ENCODE results near the gene PRKCH.
A peak's percentile ranks its signal among the peaks of the same experiment; 100 is the strongest.

PRKCH gene

DNA sequence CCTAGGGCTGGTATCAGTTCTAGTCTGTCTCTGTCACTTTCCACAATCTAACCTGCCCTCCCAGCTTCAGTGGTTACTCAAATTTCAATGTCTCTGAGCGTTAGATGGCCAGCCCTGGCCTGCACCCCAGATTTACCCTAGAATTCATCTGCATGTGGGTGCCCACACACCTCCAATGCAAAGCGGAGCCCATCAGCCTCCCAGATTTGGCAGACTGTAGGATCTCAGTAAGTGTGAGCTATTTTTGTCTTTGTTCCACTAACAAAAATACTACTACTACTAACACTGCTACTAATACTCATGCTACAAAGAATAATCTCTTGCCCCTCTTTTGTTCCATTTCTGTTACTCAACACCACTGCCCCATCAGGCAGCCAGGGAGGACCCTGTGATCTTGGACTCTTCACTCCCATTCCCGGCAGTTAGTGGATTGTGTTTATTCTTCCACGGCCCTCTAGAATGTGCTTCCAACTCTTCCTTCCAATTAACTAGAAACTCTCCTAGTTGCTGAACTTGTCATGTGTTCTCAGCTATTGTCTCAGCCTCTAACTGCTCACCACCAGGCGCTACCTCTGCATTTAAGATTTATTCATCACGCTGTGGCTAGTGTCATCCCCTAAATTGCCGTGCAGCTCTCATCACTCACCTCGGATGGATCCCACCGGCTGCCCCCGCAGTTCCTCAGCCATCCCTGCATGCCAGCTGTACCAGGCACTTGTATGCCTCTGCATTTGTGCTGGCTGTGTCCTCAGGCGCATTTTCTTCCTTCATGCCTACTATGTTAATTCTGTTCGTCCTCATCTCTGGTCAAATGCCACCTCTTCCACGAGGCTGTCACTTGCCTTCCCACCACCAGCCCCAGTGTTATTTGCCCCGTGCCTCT lies 223.3 kb downstream of the PRKCH start:
- DNase-seq (ENCODE audit: low read depth in 3 of 3), result no peak

DNA sequence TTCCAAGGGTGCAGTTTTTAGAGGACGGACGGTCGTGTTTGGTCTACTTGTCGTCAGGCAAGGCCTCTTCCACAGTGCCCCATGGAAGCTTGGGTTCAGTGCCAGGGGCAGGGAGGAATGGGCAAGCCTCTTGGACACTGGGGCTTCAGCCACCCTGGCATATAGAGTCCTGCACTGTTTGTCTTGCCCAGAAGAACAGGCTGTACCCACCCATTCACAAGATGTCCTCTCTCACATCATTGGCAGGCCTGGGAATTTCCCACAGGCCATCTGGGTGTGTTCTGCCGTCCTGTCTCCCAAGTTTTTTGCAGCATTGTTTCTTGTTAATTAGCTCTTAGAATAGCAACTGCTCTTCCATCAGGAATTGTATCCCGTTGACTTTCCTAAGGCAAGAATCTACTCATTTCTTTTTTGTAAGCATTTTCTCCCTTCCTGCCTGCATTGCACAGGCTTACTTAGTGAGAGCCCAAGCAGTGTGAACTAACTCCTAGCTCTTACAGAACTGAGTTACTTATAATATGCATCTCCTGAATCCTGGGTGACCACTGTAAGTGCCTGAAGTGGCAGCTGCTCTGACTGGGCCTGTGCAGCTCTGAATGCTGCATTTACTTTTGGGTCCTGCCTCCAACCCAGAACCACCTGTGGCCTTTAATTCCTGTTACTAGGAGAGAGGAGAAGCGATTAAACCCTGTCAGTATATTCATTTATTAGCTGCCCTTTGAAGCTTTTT lies 224.5 kb downstream of the PRKCH start:
- DNase-seq (ENCODE audit: low read depth in 3 of 3), result no peak

DNA sequence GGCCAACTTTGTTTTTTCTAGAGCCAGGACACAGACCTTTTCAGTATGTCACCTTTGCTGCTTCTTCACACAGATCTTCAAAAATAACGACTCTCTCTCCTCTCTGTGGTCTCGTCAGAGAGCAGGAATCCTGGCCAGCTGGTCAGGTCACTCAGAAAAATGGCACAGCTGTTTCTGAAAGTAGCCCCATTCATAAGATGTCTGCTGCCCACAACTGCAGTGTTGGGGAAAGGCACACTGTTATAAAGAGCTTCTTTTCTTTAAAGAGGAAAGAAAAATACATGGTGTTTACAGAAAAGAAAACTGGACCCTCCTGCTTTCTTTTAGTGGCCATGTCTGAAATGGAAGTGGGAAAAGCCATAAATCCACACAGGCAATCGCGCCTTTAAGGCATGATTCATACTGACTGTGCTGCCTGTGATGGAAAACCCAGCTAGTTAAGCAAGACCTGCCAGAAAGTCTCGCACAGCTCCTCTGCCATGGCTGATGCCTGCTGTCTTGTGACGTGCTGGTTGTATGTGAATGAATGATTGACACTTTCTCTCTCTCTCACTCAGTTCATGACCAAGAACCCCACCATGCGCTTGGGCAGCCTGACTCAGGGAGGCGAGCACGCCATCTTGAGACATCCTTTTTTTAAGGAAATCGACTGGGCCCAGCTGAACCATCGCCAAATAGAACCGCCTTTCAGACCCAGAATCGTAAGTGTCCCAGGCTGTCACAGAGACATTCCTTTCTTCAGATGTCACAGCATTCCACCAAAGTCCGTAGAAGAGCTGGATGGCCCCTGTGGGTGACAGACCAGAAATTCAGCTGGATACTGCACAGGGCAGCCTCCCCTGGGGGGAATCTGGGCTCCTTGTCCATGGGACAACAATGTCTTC lies 226.0 kb downstream of the PRKCH start:
- no peak for DNase-seq (ENCODE audit: low read depth in 3 of 3)

DNA sequence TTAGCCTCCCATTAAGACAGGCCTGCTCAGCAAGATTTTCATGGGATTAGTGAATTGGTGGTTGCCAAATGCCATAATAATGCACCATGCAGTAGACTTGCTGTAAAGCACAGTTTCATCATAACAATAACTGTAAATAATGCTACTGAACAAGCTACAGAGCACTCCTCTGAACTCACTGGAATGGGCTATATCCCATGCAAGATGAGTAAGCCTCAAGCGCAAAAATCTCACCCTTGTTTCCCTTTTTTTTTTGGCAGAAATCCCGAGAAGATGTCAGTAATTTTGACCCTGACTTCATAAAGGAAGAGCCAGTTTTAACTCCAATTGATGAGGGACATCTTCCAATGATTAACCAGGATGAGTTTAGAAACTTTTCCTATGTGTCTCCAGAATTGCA lies 228.0 kb downstream of the PRKCH start:
- no peak for DNase-seq (ENCODE audit: low read depth in 3 of 3)

DNA sequence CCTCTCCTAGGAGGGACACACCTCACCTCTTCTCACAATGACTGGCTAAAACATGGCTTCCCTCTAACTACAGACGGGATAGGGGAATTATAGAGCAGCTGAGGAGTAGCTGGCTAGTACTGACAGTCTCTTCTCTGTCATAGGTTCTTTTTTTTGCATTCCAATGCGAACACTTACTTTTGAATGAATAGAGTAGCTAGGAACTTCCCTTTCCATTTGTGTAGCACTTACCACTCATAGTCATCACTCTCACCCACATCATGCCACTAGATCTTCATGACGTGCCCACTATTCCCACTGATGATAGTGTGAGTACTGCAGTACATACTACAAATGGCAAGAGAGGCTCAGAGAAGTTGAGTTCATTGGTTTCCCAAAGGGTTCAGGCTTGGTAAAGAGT lies 230.0 kb downstream of the PRKCH start:
- no peak for DNase-seq (ENCODE audit: low read depth in 3 of 3)

DNA sequence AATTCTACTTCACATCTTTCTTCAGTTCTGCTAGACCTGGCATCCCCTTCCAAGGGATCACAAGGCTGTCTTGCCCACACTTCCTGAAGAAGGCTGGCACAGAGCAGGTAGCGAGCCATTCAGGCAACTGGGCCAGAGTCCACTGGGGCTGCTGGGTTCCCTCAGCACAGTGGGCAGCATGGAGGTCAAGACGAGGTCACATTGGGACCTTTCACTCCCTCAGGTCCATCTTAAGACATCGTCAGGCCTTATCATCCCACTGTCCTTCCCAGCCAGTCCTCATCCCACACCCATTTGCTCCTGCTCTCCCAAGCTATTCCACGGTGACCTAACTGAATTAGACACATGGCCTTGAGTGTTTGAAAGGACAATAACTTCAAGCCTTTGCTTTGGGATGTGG lies 230.9 kb downstream of the PRKCH start:
- no peak for DNase-seq (ENCODE audit: low read depth in 3 of 3)

DNA sequence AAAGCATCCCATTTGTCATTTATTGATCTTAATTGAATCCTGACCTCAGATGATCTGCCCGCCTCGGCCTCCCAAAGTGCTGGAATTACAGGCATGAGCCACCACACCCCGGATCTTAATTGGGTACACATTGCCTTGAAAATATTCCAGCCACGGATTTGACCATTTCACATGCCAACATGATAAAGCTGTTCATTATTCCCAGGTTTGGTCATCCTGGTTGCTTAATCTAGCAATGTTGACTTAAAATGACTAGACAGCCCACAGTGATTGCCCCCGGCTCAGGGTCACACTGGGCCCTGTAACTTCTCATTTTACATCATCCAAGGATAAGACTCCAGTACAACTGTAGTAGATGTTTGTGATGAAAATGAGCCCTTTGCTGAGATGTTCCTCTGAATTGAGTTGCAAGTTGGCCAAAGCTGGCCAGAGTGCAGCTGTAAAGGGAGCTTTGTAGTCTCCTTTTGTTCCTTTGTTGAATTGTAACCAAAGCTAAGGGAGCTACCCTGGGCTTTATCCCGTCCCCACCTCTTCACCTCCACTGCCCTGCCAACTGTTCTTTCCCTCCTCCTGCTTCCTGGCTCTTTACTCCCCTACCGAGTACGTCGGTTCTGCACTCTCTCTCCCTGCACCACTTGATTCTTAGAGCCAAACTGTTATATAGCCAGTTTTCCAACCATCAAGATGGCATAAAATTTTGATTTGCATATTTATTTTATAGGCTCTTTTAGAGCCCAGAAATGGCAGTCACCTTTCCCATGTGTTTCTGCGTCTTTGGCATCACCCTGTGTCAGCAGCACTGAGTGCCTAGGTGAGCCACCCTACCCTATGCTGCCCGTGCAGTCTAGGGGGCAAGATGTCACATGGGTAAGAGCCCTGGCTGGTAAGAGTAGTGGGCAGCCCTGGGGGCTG lies 232.6 kb downstream of the PRKCH start:
- no peak for DNase-seq (ENCODE audit: low read depth in 3 of 3)

DNA sequence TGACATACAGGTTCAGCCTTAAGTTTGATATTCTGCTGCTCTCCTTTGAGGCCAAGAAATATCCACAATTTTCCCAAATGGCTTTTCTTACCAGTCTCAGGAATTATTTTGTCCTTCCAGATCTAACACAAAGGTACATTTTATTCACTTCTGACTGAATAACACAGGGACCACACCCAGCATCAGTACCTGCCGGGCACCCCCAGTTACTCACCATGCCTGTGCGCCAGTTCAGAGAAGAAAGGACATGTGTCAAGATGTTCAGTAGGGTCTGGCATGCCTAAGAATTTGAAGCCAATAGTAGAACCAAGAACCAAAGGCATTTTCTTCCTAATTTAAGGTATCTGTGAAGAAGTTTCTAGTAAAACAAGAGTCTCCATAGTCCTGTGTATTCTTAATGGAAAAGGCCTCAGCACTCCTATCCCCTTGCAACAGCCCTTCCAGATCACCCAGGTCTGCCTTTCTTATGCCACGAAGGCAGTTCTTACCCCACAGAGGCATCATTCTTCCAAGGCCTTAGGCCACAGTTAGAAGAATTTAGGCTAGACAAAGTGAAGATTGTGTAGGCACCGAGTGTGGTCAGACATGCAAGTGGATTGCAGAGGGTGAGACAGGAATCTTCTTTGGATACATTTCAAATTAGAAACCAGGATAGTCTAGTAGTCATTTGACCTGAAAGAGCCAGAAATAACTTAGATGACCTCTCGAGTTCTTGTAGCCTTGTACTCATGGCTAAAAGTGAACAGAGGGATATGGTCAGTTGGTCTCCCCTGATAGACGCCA lies 233.9 kb downstream of the PRKCH start:
- no peak for DNase-seq (ENCODE audit: low read depth in 3 of 3)

DNA sequence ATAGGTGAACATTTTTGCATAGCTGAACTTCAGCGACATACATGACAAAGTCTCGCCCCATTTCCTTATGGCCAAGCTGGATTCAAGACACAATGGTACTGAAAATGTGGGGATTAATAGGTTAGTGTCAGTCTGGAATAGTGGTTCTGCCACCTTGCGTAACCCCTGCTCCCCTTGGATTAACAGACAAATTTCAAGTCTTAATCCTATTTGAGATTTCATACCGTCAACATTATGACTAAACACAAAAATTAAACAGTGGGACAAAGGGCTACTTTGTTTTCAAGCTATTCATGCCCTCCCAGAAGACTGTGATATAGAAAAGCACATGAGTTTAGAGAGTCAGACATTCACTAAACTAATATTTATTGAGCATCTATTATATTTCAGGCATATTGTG lies 235.1 kb downstream of the PRKCH start:
- DNase-seq (ENCODE audit: low read depth in 3 of 3), result no peak

DNA sequence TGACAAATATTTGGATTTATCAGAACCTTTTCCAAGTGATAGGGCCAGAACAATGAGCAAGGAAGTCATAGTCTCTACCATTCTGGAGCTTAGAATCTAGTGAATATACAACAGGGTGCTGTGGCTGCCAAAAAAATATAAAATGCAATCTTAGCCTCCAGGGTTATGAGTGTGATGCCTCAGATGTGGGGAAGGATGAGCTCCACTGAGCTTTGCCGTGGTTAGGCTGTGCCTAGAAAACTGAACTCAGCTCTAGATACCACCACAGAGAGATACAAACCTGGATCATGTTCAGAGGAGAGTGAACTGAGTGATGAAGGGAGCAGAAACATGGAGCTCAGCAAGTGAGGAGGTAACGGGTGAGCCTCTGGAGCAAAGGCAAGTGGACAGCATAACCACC lies 235.9 kb downstream of the PRKCH start:
- DNase-seq (ENCODE audit: low read depth in 3 of 3), result no peak

DNA sequence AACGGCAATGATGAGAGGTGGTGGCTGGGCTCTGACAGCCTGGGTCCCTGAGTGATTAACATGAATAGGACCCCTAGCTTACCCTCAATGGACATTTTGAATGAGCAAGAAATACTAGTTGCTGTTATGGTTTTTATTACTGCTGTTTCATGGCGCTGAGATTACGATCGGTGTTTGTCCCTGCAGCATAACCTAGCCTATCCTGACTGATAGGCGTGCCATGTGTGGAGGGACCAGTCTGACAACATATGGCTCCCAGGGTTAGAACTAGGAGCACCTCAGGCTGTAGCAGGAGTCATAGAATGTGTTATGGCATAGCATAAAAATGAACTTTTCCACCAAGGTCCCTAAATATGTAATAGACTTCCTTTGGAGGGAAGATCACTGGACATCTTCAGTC lies 236.5 kb downstream of the PRKCH start:
- DNase-seq (ENCODE audit: low read depth in 3 of 3), result no peak

DNA sequence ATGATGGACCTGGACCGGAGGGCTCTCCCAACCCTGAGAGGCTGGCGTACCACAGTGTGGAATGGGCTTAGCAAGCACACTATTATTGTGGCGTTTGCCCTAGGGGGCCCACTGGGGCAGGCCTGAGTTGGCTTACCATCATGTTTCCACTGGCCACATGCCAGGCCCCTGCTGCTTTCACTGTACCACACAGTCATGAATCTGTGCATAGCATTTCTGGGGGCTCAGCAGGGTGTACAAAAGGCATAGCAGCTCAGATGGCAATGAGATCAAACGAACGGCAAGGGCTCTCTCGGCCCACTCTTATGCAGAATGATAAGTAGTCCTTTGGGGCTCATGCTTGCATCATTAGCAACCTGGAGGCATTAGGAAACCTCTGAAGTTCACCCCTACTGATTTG lies 236.9 kb downstream of the PRKCH start:
- no peak for DNase-seq (ENCODE audit: low read depth in 3 of 3)

DNA sequence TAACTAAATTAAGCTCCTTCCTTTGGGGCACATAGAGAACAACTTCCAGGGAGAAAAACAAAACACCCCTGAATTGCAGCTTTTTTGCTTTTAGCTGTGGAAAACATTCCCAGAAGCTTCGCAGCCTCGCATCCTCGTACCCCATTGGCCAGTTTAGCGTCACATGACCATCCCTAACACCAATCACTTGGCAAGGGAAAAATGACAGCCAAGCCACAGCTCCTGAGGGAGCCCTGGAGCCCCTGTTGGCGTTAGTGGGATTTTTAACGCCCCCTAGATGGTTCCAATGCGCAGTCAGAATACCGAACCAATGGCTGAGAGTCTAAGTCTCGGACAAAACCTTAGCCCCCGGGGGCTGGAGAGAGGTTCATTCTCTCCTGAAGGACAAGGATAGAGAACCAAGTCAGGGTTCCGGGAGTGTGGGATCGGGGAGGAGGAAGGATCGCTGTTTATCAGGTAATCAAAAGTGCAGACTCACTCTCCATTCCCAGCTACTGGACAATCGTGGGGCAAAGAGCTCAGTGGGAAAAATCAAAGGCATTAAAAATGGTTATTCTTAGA lies 238.3 kb downstream of the PRKCH start:
- DNase-seq (ENCODE audit: low read depth in 3 of 3), result no peak

DNA sequence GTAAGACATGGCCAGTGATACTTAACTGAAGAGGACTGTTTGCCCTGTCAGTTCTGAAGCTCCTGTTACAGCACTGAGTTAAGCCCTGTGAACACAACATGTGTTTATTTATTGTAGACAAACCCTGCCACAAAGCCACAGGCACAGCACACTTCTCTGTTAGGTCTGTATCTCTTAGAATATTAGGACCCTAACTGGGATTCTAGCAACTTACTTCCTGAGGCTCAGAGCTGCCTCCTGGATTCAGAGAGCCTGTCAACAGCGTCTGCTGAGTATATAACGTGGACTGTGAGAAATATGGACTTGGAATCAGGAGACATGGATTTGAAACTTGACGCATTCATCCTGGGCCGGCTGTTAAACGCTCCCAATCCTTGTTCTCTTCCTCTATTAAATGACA lies 238.9 kb downstream of the PRKCH start:
- DNase-seq (ENCODE audit: low read depth in 3 of 3), result no peak

DNA sequence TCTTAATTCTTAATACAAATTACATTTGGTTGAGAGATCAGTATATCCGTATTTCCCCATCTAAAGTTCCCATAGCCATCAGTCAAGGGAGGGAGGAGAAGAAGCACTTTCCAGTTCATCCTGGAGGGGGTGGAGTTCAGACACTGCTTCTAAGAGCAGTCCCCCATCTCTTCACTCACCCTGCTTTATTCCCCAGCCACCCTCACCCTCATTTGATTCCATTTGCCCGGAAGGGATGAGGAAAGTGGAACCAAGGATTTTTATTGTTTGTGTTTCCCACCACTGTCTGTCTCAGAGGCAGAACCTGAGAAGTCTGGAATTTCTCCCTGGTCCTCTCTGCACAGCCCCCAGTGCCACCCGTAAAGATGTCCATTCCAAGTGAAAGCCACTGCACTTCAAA lies 239.7 kb downstream of the PRKCH start:
- DNase-seq (ENCODE audit: low read depth in 3 of 3), result no peak

DNA sequence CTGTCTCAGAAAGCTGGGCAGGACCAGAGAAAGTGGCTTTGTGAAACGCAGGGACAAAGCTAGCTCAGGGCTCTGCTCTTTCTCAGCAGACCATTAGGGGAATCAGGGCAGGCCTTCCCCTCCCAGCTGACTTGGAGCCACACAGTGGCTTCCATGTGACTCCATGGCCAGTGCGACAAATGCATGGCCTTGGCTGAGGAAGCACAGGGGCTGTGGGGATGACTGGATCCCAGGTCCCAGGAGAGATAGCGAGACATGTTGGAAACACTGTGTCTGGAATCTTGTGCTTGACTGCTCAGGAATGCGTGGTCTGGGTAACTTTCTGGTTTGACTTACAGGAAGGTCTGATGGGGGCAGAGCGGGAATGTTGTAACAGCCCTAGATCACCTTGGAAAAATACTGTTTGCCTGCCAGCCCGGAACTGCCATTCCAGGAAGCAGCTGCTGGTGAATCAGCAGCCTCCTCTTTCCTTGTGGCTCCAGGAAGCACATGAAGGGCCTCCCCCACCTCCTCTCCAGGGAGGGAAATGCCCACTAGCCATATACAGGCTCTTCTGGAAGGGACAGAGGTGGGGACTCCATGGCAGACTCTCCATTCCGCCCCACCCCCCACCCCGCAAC lies 240.4 kb downstream of the PRKCH start:
- DNase-seq (ENCODE audit: low read depth in 3 of 3), result no peak

DNA sequence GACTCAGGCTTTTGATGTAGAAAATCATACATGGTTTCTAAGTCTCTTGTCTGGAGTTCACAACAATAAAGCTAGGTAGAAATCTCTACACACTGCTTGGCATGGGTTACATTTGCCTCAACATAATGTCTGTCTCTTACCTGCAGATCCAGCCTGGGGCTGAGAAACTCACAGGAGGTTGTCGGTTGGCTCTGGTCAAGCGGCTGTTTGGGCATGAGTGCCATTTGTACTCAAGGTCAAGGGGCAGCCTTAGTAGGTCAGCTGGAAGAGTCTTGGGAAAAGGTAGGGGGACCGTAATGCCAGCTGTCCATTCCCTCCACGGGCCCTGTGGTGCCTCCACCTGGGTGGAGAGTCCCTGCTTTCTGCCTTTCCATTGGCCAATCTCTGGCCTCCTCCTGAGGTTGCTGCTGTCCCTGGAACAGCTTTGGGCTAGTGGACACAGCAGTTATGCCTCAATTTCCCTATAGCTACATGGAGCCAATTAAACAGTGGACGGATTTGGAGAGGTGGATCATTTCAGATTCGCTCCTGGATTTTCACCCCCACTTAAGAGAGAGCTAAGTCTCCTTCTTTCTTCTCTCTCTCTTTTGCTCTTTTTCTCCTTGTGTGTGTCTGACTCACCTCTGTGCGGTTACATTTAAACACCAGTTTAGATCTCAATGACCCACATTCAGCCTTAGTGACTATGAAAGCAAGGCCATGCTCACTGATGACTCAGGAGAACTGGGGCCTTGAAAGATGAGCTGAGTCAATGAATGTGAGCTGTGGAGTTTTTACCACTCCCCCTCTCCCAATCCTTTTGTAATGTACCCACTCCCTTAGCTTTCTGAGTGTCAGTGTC lies 241.2 kb downstream of the PRKCH start:
- peak in 1 of 3 experiments; percentile 30 for DNase-seq (ENCODE audit: low read depth in 3 of 3)

DNA sequence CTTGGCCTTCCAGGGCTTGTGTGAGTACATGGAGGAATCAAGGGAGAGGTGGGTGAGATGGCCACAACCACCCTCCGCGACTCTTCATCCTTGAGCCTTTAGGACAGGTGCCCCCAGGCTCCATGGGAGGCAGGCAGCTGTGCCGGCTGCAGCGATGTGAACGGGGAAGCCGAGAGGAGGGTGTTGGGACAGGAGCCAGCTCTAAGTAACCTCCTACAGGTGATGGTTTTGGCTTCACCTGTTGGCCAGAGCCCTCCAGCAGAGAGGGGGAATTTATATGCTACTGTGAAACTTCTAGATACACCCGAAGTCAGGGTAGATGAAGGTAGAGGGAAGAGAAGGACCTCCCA lies 241.8 kb downstream of the PRKCH start:
- no peak for DNase-seq (ENCODE audit: low read depth in 3 of 3)
